Activated CD8-positive, alpha-beta T cell treated with anti-CD3 and anti-CD28 coated beads, Interleukin-2, amount 10 ng/mL, durations not matched to agents 7 days and 5 days (primary cell): ENCODE results near the gene RFC2. TPM values are rescaled to one million over a fixed set of nuclear protein-coding genes. Genes with fewer than 3 reads are reported as not detected.
"Not testable (repeated sequence)": the region's sequence is repeated elsewhere in the genome, so short reads cannot be mapped to it uniquely, and the experiment has no call there.

Experiments used
- ATAC-seq: fragments of 150-1000 bp; cut with Tn5 transposase; one replicate; pipeline ENCODE4 v1.10.0; 2021; ENCODE audit warnings: moderate library complexity
- CTCF ChIA-PET: fragments of 350-600 bp; sonication (Branson Sonifier 250); formaldehyde crosslinking; loops from one replicate; lab custom pipeline; 2021; ENCODE audit warnings: antibody characterized with exemption; lab: Charles Lee
- POLR2A ChIA-PET: fragments of 350-600 bp; sonication (Branson Sonifier 250); formaldehyde crosslinking; loops from one replicate; lab custom pipeline; 2021; ENCODE audit warnings: antibody characterized with exemption; lab: Charles Lee
- DNase-seq: peaks from one replicate; pipeline ENCODE4 v3.0.0-alpha.2; 2020
- H3K27ac Mint-ChIP-seq: one replicate; pipeline ENCODE4 v1.8.0; 2021; ENCODE audit warnings: mild to moderate bottlenecking, mixed read lengths
- H3K27me3 Mint-ChIP-seq: one replicate; pipeline ENCODE4 v1.8.0; 2021; ENCODE audit warnings: low read depth, mixed read lengths
- H3K36me3 Mint-ChIP-seq: one replicate; pipeline ENCODE4 v1.8.0; 2021; ENCODE audit warnings: low read depth, mixed read lengths
- H3K4me1 Mint-ChIP-seq: one replicate; pipeline ENCODE4 v1.8.0; 2021; ENCODE audit warnings: low read depth, mixed read lengths
- H3K4me3 Mint-ChIP-seq: one replicate; pipeline ENCODE4 v1.8.0; 2021; ENCODE audit warnings: mild to moderate bottlenecking, mixed read lengths
- H3K9me3 Mint-ChIP-seq: one replicate; pipeline ENCODE4 v1.8.0; 2022; ENCODE audit warnings: mixed read lengths; ENCODE audit not compliant: insufficient read depth
- total RNA-seq, 2 experiments: library from RNA; stranded (reverse); gene quantifications; one replicate each; pipeline ENCODE4 v1.2.3, GENCODE V29; 2021

RFC2 gene
- total RNA-seq, 2 experiments from 2014 or later: 69.5 to 76.5 TPM

- Mint-ChIP-seq H3K4me1 (peaks cover 51% of the 10 kb centered on the region), H3K9me3 (no peaks in the 10 kb centered on the region), H3K27me3 (no peaks in the 10 kb centered on the region), H3K4me3 (no peak overlapping the region), H3K27ac (no peak overlapping the region), H3K36me3 (peaks cover 16% of the 10 kb centered on the region)
- ChIA-PET POLR2A (no interaction called here), CTCF (no interaction called here)
- DNase-seq (no peak), ATAC-seq (no peak)
These were observed 41.5 kb downstream of the RFC2 start for GRCh38 chr7:74212661-74213060.

GRCh38 chr7:74208241-74208640 is 46.0 kb downstream of the RFC2 start:
- H3K4me3 Mint-ChIP-seq, ATAC-seq, DNase-seq, H3K27me3 Mint-ChIP-seq, H3K27ac Mint-ChIP-seq, H3K36me3 Mint-ChIP-seq, H3K9me3 Mint-ChIP-seq: not testable (repeated sequence)
- ChIA-PET POLR2A (interaction anchor here (0.7 kb wide), 1 partner anchor 191 kb away, joined by 4 read pairs; no protein-coding TSS in a partner anchor), CTCF (interaction anchor here (3.9 to 4.2 kb wide), 2 partner anchors 17 to 193 kb away, joined by 22 to 46 read pairs; no protein-coding TSS in a partner anchor)
- H3K4me1 Mint-ChIP-seq: peaks cover 42% of the 10 kb centered on the region

- CTCF ChIA-PET: interaction anchor here (1.4 to 4.2 kb wide), 6 partner anchors 11 to 194 kb away, joined by 3 to 125 read pairs (median 34); no protein-coding TSS in a partner anchor
- POLR2A ChIA-PET: interaction anchor here (0.7 kb wide), 1 partner anchor 192 kb away, joined by 4 read pairs; no protein-coding TSS in a partner anchor
- ATAC-seq (no peak), DNase-seq (no peak)
- Mint-ChIP-seq H3K36me3 (peaks cover 2% of the 10 kb centered on the region), H3K27me3 (no peaks in the 10 kb centered on the region), H3K27ac (no peak overlapping the region), H3K9me3 (no peaks in the 10 kb centered on the region), H3K4me1 (peaks cover 46% of the 10 kb centered on the region), H3K4me3 (no peak overlapping the region)
These were observed 46.6 kb downstream of the RFC2 start for GRCh38 chr7:74207586-74207985.

- CTCF ChIA-PET: interaction anchor here (0.6 to 5.0 kb wide), 52 partner anchors 9 to 467 kb away, joined by 3 to 125 read pairs (median 4); partner anchors contain the start of genes EIF4H and RFC2
- peak; percentile 68 for ATAC-seq
- no peak overlapping the region for H3K27ac Mint-ChIP-seq
These were observed 47.5 kb downstream of the RFC2 start for GRCh38 chr7:74206589-74207120.

GRCh38 chr7:74206052-74206451 is 48.1 kb downstream of the RFC2 start:
- H3K4me3 Mint-ChIP-seq, H3K36me3 Mint-ChIP-seq, H3K27me3 Mint-ChIP-seq, H3K9me3 Mint-ChIP-seq, H3K27ac Mint-ChIP-seq, DNase-seq, ATAC-seq: not testable (repeated sequence)
- peaks cover 38% of the 10 kb centered on the region for H3K4me1 Mint-ChIP-seq
- ChIA-PET CTCF (interaction anchor here (0.6 to 5.0 kb wide), 51 partner anchors 8 to 467 kb away, joined by 3 to 125 read pairs (median 4); partner anchors contain the start of genes EIF4H and RFC2), POLR2A (interaction anchor here (0.8 to 1.3 kb wide), 2 partner anchors 9 to 12 kb away, joined by 3 to 4 read pairs; no protein-coding TSS in a partner anchor)

More at GRCh38 chr7:74206589-74207120, 47.5 kb downstream of the RFC2 start:
- Mint-ChIP-seq H3K9me3 (no peaks in the 10 kb centered on the region), H3K36me3 (no peaks in the 10 kb centered on the region), H3K4me3 (peak overlapping the region; percentile 31), H3K4me1 (peaks cover 41% of the 10 kb centered on the region), H3K27me3 (no peaks in the 10 kb centered on the region)
- DNase-seq: peak; percentile 88
- POLR2A ChIA-PET: interaction anchor here (1.3 kb wide), 1 partner anchor 11 kb away, joined by 3 read pairs; no protein-coding TSS in a partner anchor

GRCh38 chr7:74203956-74204618 is 50.1 kb downstream of the RFC2 start:
- no peak overlapping the region for H3K27ac Mint-ChIP-seq
- H3K4me3 Mint-ChIP-seq: no peak overlapping the region
- peaks cover 28% of the 10 kb centered on the region for H3K4me1 Mint-ChIP-seq
- ATAC-seq: no peak
- DNase-seq: no peak
- H3K9me3 Mint-ChIP-seq: no peaks in the 10 kb centered on the region
- CTCF ChIA-PET: interaction anchor here (0.8 to 5.0 kb wide), 7 partner anchors 13 to 197 kb away, joined by 3 to 125 read pairs (median 5); partner anchors contain the start of gene EIF4H
- H3K36me3 Mint-ChIP-seq: no peaks in the 10 kb centered on the region
- POLR2A ChIA-PET: interaction anchor here (0.7 kb wide), 1 partner anchor 16 kb away, joined by 6 read pairs; no protein-coding TSS in a partner anchor
- H3K27me3 Mint-ChIP-seq: no peaks in the 10 kb centered on the region

GRCh38 chr7:74202841-74203556 is 51.2 kb downstream of the RFC2 start:
- Mint-ChIP-seq H3K4me1 (peaks cover 27% of the 10 kb centered on the region), H3K9me3 (no peaks in the 10 kb centered on the region), H3K36me3 (peaks cover 1% of the 10 kb centered on the region), H3K27me3 (no peaks in the 10 kb centered on the region), H3K4me3 (no peak overlapping the region), H3K27ac (no peak overlapping the region)
- ATAC-seq (no peak), DNase-seq (no peak)
- POLR2A ChIA-PET: interaction anchor here (0.7 to 1.0 kb wide), 2 partner anchors 17 to 25 kb away, joined by 3 to 6 read pairs; no protein-coding TSS in a partner anchor
- CTCF ChIA-PET: interaction anchor here (0.8 to 5.0 kb wide), 5 partner anchors 9 to 198 kb away, joined by 3 to 51 read pairs (median 5); partner anchors contain the start of gene EIF4H

GRCh38 chr7:74199551-74200355 is 54.4 kb downstream of the RFC2 start:
- POLR2A ChIA-PET: interaction anchor here (1.9 kb wide), 1 partner anchor 25 kb away, joined by 6 read pairs; the partner anchor contains the start of gene EIF4H
- no peak overlapping the region for H3K27ac Mint-ChIP-seq

GRCh38 chr7:74197449-74198124 is 56.6 kb downstream of the RFC2 start:
- Mint-ChIP-seq H3K4me3 (no peak overlapping the region), H3K27me3 (no peaks in the 10 kb centered on the region), H3K27ac (no peak overlapping the region), H3K9me3 (no peaks in the 10 kb centered on the region), H3K4me1 (peaks cover 20% of the 10 kb centered on the region), H3K36me3 (peaks cover 42% of the 10 kb centered on the region)
- ATAC-seq: no peak
- ChIA-PET CTCF (interaction anchor here (1.0 to 1.7 kb wide), 4 partner anchors 9 to 204 kb away, joined by 3 to 12 read pairs (median 4); no protein-coding TSS in a partner anchor), POLR2A (interaction anchor here (0.7 to 1.9 kb wide), 2 partner anchors 8 to 23 kb away, joined by 4 to 6 read pairs; partner anchors contain the start of gene EIF4H)
- DNase-seq: no peak

More at GRCh38 chr7:74199551-74200355, 54.4 kb downstream of the RFC2 start:
- peaks cover 23% of the 10 kb centered on the region for H3K36me3 Mint-ChIP-seq
- CTCF ChIA-PET: interaction anchor here (0.5 to 1.3 kb wide), 3 partner anchors 10 to 263 kb away, joined by 3 read pairs; partner anchors contain the start of gene LAT2
- no peaks in the 10 kb centered on the region for H3K27me3 Mint-ChIP-seq
- DNase-seq (no peak), ATAC-seq (no peak)
- H3K4me1 Mint-ChIP-seq: peaks cover 27% of the 10 kb centered on the region
- H3K4me3 Mint-ChIP-seq: no peak overlapping the region
- no peaks in the 10 kb centered on the region for H3K9me3 Mint-ChIP-seq
